ENCODE measurements around the gene NFYB.

Gene NFYB

DNA sequence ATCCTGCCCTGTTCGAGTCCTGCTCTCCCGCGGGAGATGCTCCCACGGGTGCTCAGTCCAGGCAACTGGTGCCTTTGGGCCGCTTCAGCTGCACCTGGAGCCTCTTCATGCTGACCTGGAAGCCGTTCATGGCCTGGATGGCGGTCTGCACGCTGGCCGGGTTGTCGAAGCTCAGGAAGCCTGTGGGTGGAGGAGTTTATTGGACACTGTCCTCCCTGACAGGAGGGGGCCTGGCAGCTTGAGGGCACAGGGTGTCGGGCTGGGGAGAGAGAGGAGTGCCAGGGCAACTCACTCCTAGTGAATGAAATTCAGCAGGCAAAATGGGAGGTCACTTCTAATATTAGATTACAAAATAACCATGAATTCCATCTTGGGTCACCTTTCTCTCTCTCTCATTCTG, 9.3 kb upstream of the NFYB start:
- H3K9me3 ChIP-seq, result no peaks in the 10 kb centered on the region

DNA sequence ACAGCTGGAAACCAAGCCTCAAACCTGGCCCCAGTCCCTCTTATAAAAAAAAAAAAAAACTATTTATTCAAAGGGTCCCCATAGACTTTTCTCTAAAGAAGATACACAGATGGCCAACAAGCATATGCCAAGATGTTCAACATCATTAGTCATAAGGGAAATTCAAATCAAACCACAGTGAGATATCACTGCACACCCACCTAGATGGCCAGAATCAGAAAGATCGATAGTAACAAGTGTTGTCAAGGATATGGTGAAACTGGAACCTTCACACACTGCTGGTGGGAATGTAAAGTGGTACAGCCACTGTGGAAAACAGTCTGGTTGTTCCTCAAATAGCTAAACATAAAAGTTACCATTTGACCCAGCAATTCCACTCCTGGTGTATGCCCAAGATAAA, 5.9 kb upstream of the NFYB start:
- no peak for DNase-seq (ENCODE audit: low spot score in 2 of 2)
- Histone ChIP-seq H3K4me3 (no peak overlapping the region), H3K27me3 (ENCODE audit: low read depth) (no peaks in the 10 kb centered on the region; the same call in 1 of the 2 replicates), H3K4me1 (no peaks in the 10 kb centered on the region), H3K9me3 (no peaks in the 10 kb centered on the region), H3K36me3 (replicated peaks) (no peaks in the 10 kb centered on the region)
- in situ Hi-C loops (cut with MboI; ENCODE audit: low sequenced_read_pairs), result no loop called here

More for the DNA sequence above, 9.3 kb upstream of the NFYB start:
- Histone ChIP-seq H3K4me3 (no peak overlapping the region), H3K36me3 (replicated peaks) (no peaks in the 10 kb centered on the region), H3K4me1 (no peaks in the 10 kb centered on the region), H3K27me3 (ENCODE audit: low read depth) (no peaks in the 10 kb centered on the region; the same call in 1 of the 2 replicates)
- DNase-seq (ENCODE audit: low spot score in 2 of 2), result no peak
- in situ Hi-C loops (cut with MboI; ENCODE audit: low sequenced_read_pairs), result no loop called here

DNA sequence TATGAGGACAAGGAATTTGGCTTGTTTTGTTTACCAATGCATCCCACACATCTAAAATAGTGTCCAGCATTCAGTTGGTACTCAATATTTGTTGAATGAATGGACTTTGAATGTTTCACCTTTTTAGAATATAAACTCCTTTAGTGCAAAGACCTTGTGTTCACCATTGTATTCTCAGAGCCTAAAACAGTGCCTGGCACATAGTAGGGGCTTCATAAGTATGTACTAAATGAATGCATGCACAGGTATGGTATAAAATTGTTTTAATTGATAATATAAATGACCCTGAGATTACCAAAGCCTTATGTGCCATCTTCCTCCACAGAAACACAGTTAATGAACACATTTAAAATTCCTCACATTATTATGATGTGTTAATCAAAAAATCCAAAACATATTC, 5.0 kb upstream of the NFYB start:
- no peaks in the 10 kb centered on the region for H3K36me3 ChIP-seq (replicated peaks)
- H3K4me1 ChIP-seq, result peaks cover 4% of the 10 kb centered on the region
- no peak overlapping the region for H3K4me3 ChIP-seq
- H3K9me3 ChIP-seq, result no peaks in the 10 kb centered on the region
- no peaks in the 10 kb centered on the region; the same call in 1 of the 2 replicates for H3K27me3 ChIP-seq (ENCODE audit: low read depth)
- no peak for DNase-seq (ENCODE audit: low spot score in 2 of 2)
- in situ Hi-C loops (cut with MboI; ENCODE audit: low sequenced_read_pairs), result no loop called here

DNA sequence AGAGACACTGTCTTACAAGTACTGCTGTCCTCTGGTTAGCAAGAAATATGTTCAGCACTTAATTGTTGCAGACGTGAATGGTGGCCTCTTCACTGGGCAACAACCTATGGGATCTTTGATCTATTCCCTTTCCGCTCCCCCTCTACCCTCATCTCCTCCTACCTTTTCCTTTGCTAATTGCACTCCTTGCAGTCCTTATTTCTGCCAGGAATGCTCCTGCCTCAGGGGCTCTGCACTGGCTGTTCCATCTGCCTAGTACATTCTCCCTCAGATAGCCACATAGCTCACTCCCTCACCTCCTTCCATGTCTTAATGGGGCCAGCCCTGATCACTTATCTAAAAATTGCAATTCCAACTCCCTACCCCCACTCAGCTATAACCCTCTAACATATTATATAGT, 4.5 kb upstream of the NFYB start:
- no peaks in the 10 kb centered on the region for H3K9me3 ChIP-seq
- in situ Hi-C loops (cut with MboI; ENCODE audit: low sequenced_read_pairs), result no loop called here
- H3K27me3 ChIP-seq (ENCODE audit: low read depth), result no peaks in the 10 kb centered on the region; the same call in 1 of the 2 replicates
- peaks cover 4% of the 10 kb centered on the region for H3K4me1 ChIP-seq
- DNase-seq (ENCODE audit: low spot score in 2 of 2), result no peak
- no peaks in the 10 kb centered on the region for H3K36me3 ChIP-seq (replicated peaks)
- no peak overlapping the region for H3K4me3 ChIP-seq

DNA sequence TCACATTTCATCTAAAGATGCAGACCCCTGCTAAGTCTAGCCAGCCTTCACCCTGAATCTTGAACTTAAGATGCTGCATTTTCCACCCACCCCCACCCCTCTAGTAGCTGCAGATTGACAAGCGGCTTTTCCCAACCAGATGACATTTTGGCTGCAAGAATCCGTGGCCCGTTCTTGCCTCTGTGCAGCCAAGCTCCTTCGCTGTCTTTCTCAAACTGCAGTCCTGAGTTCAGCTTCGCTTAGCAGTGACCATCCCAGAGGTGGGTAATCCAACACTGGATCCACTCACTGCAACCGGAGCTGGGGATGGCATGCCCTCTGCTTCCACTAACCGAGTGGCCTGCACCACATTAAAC, 765 bp upstream of the NFYB start:
- Histone ChIP-seq H3K4me1 (peaks cover 14% of the 10 kb centered on the region), H3K27me3 (ENCODE audit: low read depth) (no peaks in the 10 kb centered on the region; the same call in 1 of the 2 replicates), H3K9me3 (no peaks in the 10 kb centered on the region), H3K4me3 (no peak overlapping the region; the same call in 1 of the 2 replicates), H3K36me3 (replicated peaks) (peaks cover 3% of the 10 kb centered on the region)
- in situ Hi-C loops (cut with MboI; ENCODE audit: low sequenced_read_pairs), result no loop called here
- DNase-seq (ENCODE audit: low spot score in 2 of 2), result no peak

DNA sequence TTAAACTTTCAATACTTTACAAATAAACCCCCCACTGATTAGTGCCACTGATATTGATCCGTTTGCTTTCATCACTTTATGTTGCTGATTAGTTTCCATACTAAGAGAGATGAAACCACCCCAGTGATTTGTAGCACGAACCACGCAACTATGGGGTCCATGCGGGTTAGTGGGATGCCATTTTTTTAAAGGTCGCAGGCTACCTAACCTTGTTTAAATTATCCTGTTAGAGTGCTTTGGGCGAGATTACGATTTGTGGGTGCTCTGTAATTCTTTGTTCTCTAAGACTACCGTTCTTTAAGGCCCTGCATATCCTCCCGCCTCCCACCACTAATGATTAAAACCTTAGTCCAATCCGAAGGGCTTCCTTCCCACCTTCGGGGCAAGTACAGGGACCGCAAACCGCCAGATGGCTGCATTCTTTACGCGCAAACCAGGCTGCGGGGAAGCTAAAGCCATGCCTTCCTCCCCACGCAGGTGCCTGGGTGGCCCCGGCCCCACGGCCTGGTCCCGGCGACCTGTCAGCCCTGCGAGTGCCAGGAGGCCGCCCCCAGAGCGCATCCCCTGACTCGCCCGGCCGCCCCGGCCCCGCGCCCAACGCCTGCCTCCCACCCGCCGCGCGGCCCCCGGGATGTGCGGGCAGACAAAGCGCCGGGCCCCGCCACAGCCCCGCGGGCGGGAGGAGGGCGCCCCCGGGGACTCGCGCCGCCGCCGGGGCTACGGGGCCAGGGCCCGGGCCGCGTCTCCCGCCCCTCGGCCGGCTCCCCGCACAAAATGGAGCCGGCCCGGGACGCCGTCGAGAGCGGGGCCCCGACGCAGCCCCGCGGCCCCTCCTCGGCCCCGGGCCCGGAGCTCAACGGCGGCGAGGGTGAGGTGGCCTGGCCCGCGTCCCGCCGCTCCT, 759 bp downstream of the NFYB start:
- Histone ChIP-seq H3K4me3 (peak overlapping the region; percentile 63), H3K4me1 (peaks cover 16% of the 10 kb centered on the region), H3K36me3 (replicated peaks) (peaks cover 18% of the 10 kb centered on the region), H3K27me3 (ENCODE audit: low read depth) (no peaks in the 10 kb centered on the region), H3K9me3 (no peaks in the 10 kb centered on the region)
- in situ Hi-C loops (cut with MboI; ENCODE audit: low sequenced_read_pairs), result no loop called here
- DNase-seq (ENCODE audit: low spot score in 2 of 2), result peak; percentile 40 to 58

DNA sequence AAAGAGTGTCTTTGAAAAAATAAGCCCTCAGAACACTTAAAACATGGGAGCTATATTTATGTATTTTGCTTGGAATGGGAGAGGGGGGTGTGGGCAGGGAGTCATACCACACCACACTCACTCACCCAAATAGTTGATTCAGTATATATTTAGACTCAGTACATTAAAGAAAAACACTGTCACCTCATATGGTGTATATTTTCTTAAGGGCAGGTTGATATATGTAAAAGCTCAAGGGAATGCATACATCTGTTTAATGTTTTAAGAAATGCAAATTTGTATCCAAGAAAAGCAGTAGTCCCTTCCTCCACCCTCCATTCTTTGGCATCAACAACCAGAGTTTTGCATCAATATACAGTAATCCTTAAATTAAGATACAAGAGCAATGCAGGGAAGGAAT, 1.4 kb downstream of the NFYB start:
- Histone ChIP-seq H3K36me3 (replicated peaks) (peaks cover 24% of the 10 kb centered on the region), H3K4me3 (peak overlapping the region; percentile 63), H3K4me1 (peaks cover 16% of the 10 kb centered on the region), H3K9me3 (no peaks in the 10 kb centered on the region), H3K27me3 (ENCODE audit: low read depth) (no peaks in the 10 kb centered on the region)
- DNase-seq (ENCODE audit: low spot score in 2 of 2), result peak in 1 of 2 experiments; percentile 28
- in situ Hi-C loops (cut with MboI; ENCODE audit: low sequenced_read_pairs), result no loop called here

DNA sequence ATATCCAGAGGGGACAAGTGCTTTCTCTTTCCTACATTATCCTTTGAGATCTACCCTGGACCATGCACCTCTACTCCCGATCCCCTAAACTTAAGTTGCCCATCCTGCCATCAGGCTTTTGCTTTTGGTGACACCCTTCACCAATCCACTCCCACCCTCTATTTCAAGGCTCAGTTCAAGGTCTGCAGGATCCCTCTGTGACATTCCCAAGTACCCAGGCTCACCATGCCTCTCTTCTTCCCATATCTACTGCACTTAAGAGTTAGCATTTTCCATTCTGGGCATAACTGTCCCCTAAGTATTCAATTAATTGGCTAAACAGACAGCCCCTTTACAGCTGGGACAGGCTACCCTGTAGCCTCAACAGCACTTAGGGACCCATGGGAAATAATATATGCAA, 3.1 kb downstream of the NFYB start:
- Histone ChIP-seq H3K9me3 (no peaks in the 10 kb centered on the region), H3K27me3 (ENCODE audit: low read depth) (no peaks in the 10 kb centered on the region), H3K4me3 (no peak overlapping the region), H3K4me1 (peaks cover 16% of the 10 kb centered on the region), H3K36me3 (replicated peaks) (peaks cover 38% of the 10 kb centered on the region)
- no peak for DNase-seq (ENCODE audit: low spot score in 2 of 2)
- in situ Hi-C loops (cut with MboI; ENCODE audit: low sequenced_read_pairs), result no loop called here

DNA sequence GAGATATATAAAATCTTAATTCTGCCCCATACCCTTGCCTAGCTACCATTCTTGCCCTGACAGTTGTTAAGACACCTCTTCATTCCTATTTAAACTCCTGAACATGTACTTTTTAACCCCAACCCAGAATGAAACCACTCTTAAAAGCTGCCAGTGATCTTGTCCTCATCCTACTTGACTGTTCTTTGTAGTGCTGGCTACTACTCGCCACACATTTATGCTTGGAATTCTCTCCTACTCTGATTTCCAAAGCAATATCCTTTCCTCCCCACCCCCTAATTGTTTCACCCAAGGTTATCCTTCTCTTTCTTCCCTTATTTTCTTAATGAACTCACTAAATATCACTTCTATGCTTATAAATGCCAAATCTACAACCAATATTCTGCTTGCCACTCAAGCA, 4.1 kb downstream of the NFYB start:
- Histone ChIP-seq H3K9me3 (no peaks in the 10 kb centered on the region), H3K36me3 (replicated peaks) (peaks cover 48% of the 10 kb centered on the region), H3K27me3 (ENCODE audit: low read depth) (no peaks in the 10 kb centered on the region), H3K4me1 (peaks cover 16% of the 10 kb centered on the region), H3K4me3 (no peak overlapping the region)
- DNase-seq (ENCODE audit: low spot score in 2 of 2), result no peak
- in situ Hi-C loops (cut with MboI; ENCODE audit: low sequenced_read_pairs), result no loop called here

DNA sequence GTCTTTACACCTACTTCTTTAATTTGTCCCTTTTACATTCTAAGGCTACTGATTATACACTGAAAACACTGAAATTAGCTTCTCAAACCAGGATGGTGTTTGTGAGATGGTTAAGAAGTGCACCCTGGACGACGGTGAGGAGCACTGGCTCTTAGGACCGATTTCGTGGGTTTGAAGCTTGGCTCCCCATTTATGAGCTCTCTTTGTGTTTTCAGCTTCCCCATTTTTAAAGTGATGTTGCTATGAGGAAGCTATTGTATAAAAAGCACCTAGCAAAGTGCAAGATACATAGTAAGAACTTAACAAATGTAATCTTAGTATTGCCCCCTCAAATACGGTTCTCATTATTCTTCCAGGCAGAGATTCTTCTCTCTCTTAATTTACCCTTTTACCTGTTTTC, 4.7 kb downstream of the NFYB start:
- no peaks in the 10 kb centered on the region for H3K27me3 ChIP-seq (ENCODE audit: low read depth)
- DNase-seq (ENCODE audit: low spot score in 2 of 2), result no peak
- in situ Hi-C loops (cut with MboI; ENCODE audit: low sequenced_read_pairs), result no loop called here
- H3K4me3 ChIP-seq, result no peak overlapping the region
- peaks cover 51% of the 10 kb centered on the region for H3K36me3 ChIP-seq (replicated peaks)
- peaks cover 13% of the 10 kb centered on the region for H3K4me1 ChIP-seq
- no peaks in the 10 kb centered on the region for H3K9me3 ChIP-seq

DNA sequence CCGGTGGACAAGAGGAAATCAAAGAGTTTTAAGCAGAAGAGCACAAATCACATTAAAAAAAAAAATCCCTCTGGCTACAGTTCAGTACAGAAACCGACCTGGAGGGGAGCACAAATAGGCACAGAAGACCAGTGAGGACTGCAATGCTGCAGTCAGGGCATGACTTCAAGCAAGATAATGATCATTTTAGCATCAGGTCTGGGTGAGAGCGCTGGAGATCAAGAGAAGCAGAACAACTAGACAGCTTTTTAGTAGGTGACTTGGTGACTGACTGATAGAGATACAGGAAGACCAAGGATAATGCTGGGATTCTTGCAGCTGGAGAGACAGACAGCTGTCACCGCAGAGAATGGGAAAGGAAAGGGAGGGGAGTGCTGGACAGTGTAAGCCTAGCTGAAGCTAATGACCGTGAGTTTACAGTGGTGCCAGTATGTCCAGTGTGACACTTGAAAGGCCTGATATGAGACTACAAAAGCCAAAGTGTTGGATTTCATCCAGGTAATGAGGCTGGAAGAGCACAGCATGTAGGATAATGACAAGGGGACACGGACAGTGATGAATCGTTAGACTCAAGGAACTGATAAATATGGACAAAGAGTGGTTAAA, 5.6 kb downstream of the NFYB start:
- in situ Hi-C loops (cut with MboI; ENCODE audit: low sequenced_read_pairs), result no loop called here
- Histone ChIP-seq H3K36me3 (replicated peaks) (peaks cover 54% of the 10 kb centered on the region), H3K4me3 (no peak overlapping the region), H3K27me3 (ENCODE audit: low read depth) (no peaks in the 10 kb centered on the region), H3K4me1 (peaks cover 12% of the 10 kb centered on the region), H3K9me3 (no peaks in the 10 kb centered on the region)
- DNase-seq (ENCODE audit: low spot score in 2 of 2), result no peak

DNA sequence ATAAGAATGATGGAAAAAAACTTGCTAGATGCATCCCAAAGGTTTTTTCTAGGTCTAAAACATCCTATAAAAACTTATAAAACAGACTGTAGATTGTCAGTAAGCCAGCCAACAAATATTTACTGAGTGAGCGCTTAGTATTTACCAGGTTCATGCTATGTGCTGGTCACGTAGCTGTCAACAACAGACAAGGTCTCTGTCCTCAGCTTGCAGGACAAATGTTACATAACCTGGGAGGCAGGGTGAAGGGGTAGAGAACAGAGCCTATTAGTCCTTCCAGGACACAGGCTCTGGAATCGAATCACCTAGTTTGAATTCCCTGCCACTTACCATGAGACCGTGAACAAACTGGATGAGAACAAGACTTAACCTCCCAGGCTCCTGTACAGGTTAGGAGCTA, 6.4 kb downstream of the NFYB start:
- Histone ChIP-seq H3K36me3 (replicated peaks) (peaks cover 60% of the 10 kb centered on the region), H3K4me1 (peaks cover 11% of the 10 kb centered on the region), H3K4me3 (no peak overlapping the region), H3K9me3 (no peaks in the 10 kb centered on the region), H3K27me3 (ENCODE audit: low read depth) (no peaks in the 10 kb centered on the region)
- in situ Hi-C loops (cut with MboI; ENCODE audit: low sequenced_read_pairs), result no loop called here
- DNase-seq (ENCODE audit: low spot score in 2 of 2), result no peak

DNA sequence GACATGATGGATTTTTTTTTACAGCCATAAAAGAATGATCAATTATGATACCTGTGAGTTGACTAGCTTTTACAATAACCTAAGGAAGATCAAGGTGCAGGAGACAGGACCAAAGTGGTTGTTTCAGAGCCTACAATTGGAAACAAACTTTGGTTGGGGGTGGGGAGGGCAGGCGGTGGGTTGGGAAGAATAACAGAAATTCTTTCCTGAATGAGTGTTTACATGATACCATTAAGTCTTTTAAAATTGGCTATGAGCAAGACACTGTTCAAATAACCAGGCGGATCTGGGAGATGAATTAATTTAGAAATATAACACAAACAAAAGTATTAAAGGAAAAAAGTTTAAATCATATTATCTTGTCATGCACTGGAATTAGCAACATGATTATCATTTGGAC, 7.2 kb downstream of the NFYB start:
- Histone ChIP-seq H3K36me3 (replicated peaks) (peaks cover 69% of the 10 kb centered on the region), H3K9me3 (no peaks in the 10 kb centered on the region), H3K27me3 (ENCODE audit: low read depth) (no peaks in the 10 kb centered on the region), H3K4me1 (peaks cover 4% of the 10 kb centered on the region), H3K4me3 (no peak overlapping the region)
- no peak for DNase-seq (ENCODE audit: low spot score in 2 of 2)
- in situ Hi-C loops (cut with MboI; ENCODE audit: low sequenced_read_pairs), result no loop called here

DNA sequence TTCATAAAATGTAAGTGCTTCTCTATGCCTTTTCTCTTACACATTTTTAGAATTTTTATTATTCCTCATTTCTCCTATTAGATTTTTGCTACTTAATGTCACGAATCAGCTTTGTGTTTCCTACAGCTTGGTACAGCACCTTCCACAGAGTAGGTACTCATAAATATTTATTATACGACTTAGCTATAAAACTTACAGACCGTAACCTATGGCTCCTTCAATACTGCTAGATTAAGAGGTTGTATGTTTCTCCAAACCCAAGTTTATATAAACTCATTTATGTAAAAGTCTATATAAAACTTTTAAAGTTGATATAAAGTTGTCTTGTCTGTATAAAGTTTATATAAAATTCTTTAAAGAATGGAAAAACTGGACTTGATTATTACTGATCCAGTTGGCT, 11.5 kb downstream of the NFYB start:
- peaks cover 70% of the 10 kb centered on the region for H3K36me3 ChIP-seq (replicated peaks)
- in situ Hi-C loops (cut with MboI; ENCODE audit: low sequenced_read_pairs), result no loop called here
- H3K4me1 ChIP-seq, result peaks cover 8% of the 10 kb centered on the region

More for the DNA sequence above, 11.5 kb downstream of the NFYB start:
- no peaks in the 10 kb centered on the region for H3K27me3 ChIP-seq (ENCODE audit: low read depth)
- DNase-seq (ENCODE audit: low spot score in 2 of 2), result no peak
- H3K9me3 ChIP-seq, result no peaks in the 10 kb centered on the region
- H3K4me3 ChIP-seq, result no peak overlapping the region
